ENCODE data around the gene SLC16A5. TPM values are rescaled to one million over a fixed set of nuclear protein-coding genes. Genes with fewer than 3 reads are reported as not detected.

Gene SLC16A5
- total RNA-seq, 6 experiments from 2014 or later = 1.2 to 3.7 (median 1.7) TPM

- no peak for DNase-seq
- Histone ChIP-seq H3K4me1 (no peaks in the 10 kb centered on the region), H3K9me3 (no peaks in the 10 kb centered on the region), H3K36me3 (peaks cover 0 to 19% (median 6%) of the 10 kb centered on the region in 4 donors), H3K4me3 (no peak overlapping the region), H3K27me3 (no peaks in the 10 kb centered on the region), H3K27ac (no peak overlapping the region)
- WGBS (ENCODE audit: insufficient coverage, low coverage, low lambda C conversion rate, missing lambda C conversion rate) = 38% methylated on average over 3 of the region's 3 CpGs
- intact Hi-C loops (cut with DNase I) = no loop called here
- peak in 2 of 4 donors; percentile 52 to 60 for ATAC-seq
- no peak for TF ChIP-seq CTCF (IDR thresholded peaks at IDR 0.05)
- TF ChIP-seq POLR2A (IDR thresholded peaks at IDR 0.05) = no peak
Measured at GRCh38 chr17:75146592-75146991, 58.8 kb downstream of the SLC16A5 start.

GRCh38 chr17:75147878-75148546, 60.3 kb downstream of the SLC16A5 start:
- H3K4me3 ChIP-seq = no peak overlapping the region
- ATAC-seq (peak in 3 of 4 donors; percentile 46 to 70 (median 50)), DNase-seq (peak in 1 of 3 donors; percentile 28)
- H3K9me3 ChIP-seq = no peaks in the 10 kb centered on the region
- no peak overlapping the region for H3K27ac ChIP-seq
- H3K36me3 ChIP-seq = peaks cover 0 to 19% (median 6%) of the 10 kb centered on the region in 4 donors
- no peak for TF ChIP-seq CTCF (IDR thresholded peaks at IDR 0.05)
- no peak for TF ChIP-seq POLR2A (IDR thresholded peaks at IDR 0.05)
- WGBS (ENCODE audit: insufficient coverage, low coverage, low lambda C conversion rate, missing lambda C conversion rate) = 74% methylated on average over 5 of the region's 6 CpGs
- H3K4me1 ChIP-seq = peaks cover 0 to 1% (median 0%) of the 10 kb centered on the region in 4 donors
- no peaks in the 10 kb centered on the region for H3K27me3 ChIP-seq
- intact Hi-C loops (cut with DNase I) = no loop called here

GRCh38 chr17:75151930-75152329, 64.2 kb downstream of the SLC16A5 start:
- H3K27me3 ChIP-seq = no peaks in the 10 kb centered on the region
- TF ChIP-seq POLR2A (IDR thresholded peaks at IDR 0.05) = no peak
- peaks cover 0 to 6% (median 2%) of the 10 kb centered on the region in 4 donors for H3K36me3 ChIP-seq
- no peak overlapping the region for H3K27ac ChIP-seq
- no peak overlapping the region for H3K4me3 ChIP-seq
- H3K9me3 ChIP-seq = no peaks in the 10 kb centered on the region
- DNase-seq (no peak), ATAC-seq (no peak)
- peaks cover 0 to 5% (median 0%) of the 10 kb centered on the region in 4 donors for H3K4me1 ChIP-seq
- WGBS (ENCODE audit: insufficient coverage, low coverage, low lambda C conversion rate, missing lambda C conversion rate) = 84% methylated on average over 6 of the region's 6 CpGs
- intact Hi-C loops (cut with DNase I) = no loop called here

- Histone ChIP-seq H3K36me3 (peaks cover 0 to 3% (median 1%) of the 10 kb centered on the region in 4 donors), H3K9me3 (no peaks in the 10 kb centered on the region), H3K4me1 (peaks cover 0 to 5% (median 0%) of the 10 kb centered on the region in 4 donors), H3K4me3 (no peak overlapping the region), H3K27me3 (no peaks in the 10 kb centered on the region), H3K27ac (no peak overlapping the region)
- ATAC-seq (no peak), DNase-seq (no peak)
- intact Hi-C loops (cut with DNase I) = no loop called here
- WGBS (ENCODE audit: insufficient coverage, low coverage, low lambda C conversion rate, missing lambda C conversion rate) = 78% methylated on average over 6 of the region's 6 CpGs
- TF ChIP-seq POLR2A (IDR thresholded peaks at IDR 0.05) = no peak
- no peak for TF ChIP-seq CTCF (IDR thresholded peaks at IDR 0.05)
Measured at GRCh38 chr17:75152523-75152921, 64.8 kb downstream of the SLC16A5 start.
